Activated T-cell treated with anti-CD3 and anti-CD28 coated beads for 4 hours (primary cell): Measurements from ENCODE around the gene ALG3.

Experiments
- DNase-seq: peaks from one replicate; pipeline ENCODE4 v3.0.0-alpha.2; 2020

The ALG3 gene

GRCh38 chr3:184259878-184260723 is 11.3 kb upstream of the ALG3 start:
- DNase-seq, result no peak

GRCh38 chr3:184259396-184259877 is 10.7 kb upstream of the ALG3 start:
- no peak for DNase-seq

GRCh38 chr3:184258926-184259325 is 10.2 kb upstream of the ALG3 start:
- DNase-seq, result no peak

- DNase-seq, result no peak
Observed at GRCh38 chr3:184257083-184257915, 8.5 kb upstream of the ALG3 start.

- DNase-seq, result no peak
Observed at GRCh38 chr3:184255291-184256039, 6.7 kb upstream of the ALG3 start.

GRCh38 chr3:184250167-184250828 is 1.5 kb upstream of the ALG3 start:
- DNase-seq, result peak; percentile 90

GRCh38 chr3:184249412-184250166 is 827 bp upstream of the ALG3 start, which contains the start of gene EEF1AKMT4:
Gene EEF1AKMT4, plus strand, starts transcription at chr3:184249672. Its CDS starts 23 bp downstream, at chr3:184249695.
- peak; percentile 89 for DNase-seq

- DNase-seq, result no peak
Observed at GRCh38 chr3:184242297-184242685, 6.5 kb downstream of the ALG3 start.

- DNase-seq, result no peak
Observed at GRCh38 chr3:184241447-184242296, 7.1 kb downstream of the ALG3 start.

GRCh38 chr3:184241141-184241446 is 7.7 kb downstream of the ALG3 start:
- no peak for DNase-seq

GRCh38 chr3:184240384-184241140 is 8.2 kb downstream of the ALG3 start:
- no peak for DNase-seq

- DNase-seq, result no peak
Observed at GRCh38 chr3:184239708-184240107, 9.1 kb downstream of the ALG3 start.

- no peak for DNase-seq
Observed at GRCh38 chr3:184239221-184239620, 9.5 kb downstream of the ALG3 start.

- DNase-seq, result no peak
Observed at GRCh38 chr3:184238246-184238818, 10.4 kb downstream of the ALG3 start.

- no peak for DNase-seq
Observed at GRCh38 chr3:184237807-184238206, 11.0 kb downstream of the ALG3 start.

- DNase-seq, result no peak
Observed at GRCh38 chr3:184237211-184237610, 11.6 kb downstream of the ALG3 start.

- DNase-seq, result no peak
Observed at GRCh38 chr3:184236636-184237035, 12.1 kb downstream of the ALG3 start.

GRCh38 chr3:184236033-184236410 is 12.7 kb downstream of the ALG3 start:
- no peak for DNase-seq

GRCh38 chr3:184235381-184236032 is 13.3 kb downstream of the ALG3 start:
- no peak for DNase-seq
